ENCODE results near the gene SPEM2.

The SPEM2 gene

DNA sequence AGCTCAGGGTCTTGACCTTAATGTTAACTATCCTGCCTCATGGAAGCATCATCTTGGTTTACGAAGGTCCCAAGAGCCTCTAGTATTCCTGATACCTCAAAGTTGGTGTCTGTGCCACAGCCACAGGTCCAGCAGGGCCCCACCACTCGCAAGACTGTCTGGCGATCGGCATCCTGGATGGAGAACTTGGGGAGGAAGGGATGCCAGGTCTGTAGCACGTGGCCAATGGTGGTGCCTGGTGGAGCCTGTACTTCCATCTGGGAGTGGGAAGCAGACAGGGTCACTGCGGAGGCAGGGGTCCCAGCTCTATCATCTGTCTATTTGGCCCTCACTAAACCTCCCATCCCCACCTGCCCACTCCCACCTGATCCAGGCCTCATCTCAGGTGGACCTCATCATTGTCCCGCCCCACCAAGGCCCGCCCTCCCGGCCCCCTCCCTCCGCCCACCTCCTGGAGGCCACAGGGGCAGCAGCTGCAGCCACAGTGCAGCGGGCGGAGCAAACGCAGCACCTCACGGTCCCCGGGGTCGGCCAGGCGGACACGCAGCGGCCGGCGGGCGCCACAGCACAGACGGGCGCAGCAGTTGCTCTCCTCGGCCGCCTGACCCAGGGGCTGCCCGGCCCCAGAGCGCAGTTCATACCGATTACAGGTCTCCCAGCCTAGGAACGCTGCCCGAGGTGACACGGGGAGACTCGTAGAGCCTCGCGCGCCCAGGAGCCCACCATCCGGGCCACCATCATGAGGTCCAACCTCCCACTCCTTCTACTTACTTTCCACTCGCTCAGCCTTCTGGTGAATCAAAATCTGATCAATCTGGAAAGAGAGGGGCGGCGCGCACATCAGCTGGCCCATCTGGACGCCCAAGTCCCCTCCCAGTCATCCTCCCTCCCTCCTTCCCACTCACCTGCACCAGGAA lies 32.5 kb upstream of the SPEM2 start:
- Histone ChIP-seq H3K27me3 (ENCODE audit: control insufficient read depth, insufficient read depth, low read length) (no peaks in the 10 kb centered on the region), H3K4me3 (ENCODE audit: low read length) (no peak overlapping the region)

DNA sequence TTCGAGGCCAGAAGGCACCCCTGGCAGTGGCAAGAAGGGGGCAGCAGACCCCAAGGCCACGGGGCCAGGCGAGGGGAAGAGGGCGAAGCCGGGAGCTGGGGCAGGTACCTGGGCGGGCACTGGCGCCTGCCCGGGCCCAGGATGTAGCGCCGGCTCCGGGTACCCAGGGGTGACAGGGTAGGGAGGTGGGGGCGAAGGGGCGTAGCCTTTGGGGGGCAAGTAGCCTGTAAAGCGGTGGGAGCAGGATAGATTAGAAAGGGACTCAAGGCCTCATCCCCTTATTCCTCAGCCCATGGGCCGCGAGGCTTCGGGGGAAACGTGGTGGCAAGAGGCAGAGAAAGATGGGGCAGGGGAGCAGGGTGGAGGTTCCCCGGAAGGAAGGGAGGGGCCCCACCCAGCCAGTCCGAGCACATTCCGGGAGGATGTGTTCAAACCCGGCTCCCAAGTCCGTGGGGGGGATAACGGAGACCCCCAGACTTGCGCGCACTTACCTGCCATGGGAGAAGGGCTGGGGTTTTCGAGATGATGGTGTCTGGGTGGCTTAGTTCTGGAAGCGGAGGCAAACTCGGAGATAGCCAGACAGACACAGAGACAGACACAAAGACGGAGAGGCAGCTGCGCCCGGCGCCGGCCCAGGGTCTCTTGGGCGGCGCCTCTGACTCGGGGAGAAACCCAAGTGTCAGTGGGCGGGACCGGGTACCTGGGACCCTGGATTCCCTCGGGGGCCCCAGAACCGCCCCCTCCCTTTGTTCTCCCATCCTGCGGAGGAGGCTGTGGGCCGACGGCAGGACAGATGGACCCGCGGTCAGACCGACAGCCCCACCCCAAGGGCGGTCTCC lies 31.6 kb upstream of the SPEM2 start:
- no peaks in the 10 kb centered on the region for H3K27me3 ChIP-seq (ENCODE audit: control insufficient read depth, insufficient read depth, low read length)
- H3K4me3 ChIP-seq (ENCODE audit: low read length): peak overlapping the region; percentile 77
- H3K9ac ChIP-seq (ENCODE audit: low read length): peak overlapping the region; percentile 64
- H3K4me1 ChIP-seq (ENCODE audit: control insufficient read depth, insufficient read depth, low read length): peaks cover 12% of the 10 kb centered on the region
- H3K9me3 ChIP-seq (ENCODE audit: control insufficient read depth, low read length): no peaks in the 10 kb centered on the region
- H3K36me3 ChIP-seq (ENCODE audit: control insufficient read depth, insufficient read depth, low read length): peaks cover 8% of the 10 kb centered on the region

More for the DNA sequence above, 32.5 kb upstream of the SPEM2 start:
- Histone ChIP-seq H3K9me3 (ENCODE audit: control insufficient read depth, low read length) (no peaks in the 10 kb centered on the region), H3K36me3 (ENCODE audit: control insufficient read depth, insufficient read depth, low read length) (peaks cover 11% of the 10 kb centered on the region), H3K9ac (ENCODE audit: low read length) (peak overlapping the region; percentile 64), H3K4me1 (ENCODE audit: control insufficient read depth, insufficient read depth, low read length) (peaks cover 12% of the 10 kb centered on the region)

DNA sequence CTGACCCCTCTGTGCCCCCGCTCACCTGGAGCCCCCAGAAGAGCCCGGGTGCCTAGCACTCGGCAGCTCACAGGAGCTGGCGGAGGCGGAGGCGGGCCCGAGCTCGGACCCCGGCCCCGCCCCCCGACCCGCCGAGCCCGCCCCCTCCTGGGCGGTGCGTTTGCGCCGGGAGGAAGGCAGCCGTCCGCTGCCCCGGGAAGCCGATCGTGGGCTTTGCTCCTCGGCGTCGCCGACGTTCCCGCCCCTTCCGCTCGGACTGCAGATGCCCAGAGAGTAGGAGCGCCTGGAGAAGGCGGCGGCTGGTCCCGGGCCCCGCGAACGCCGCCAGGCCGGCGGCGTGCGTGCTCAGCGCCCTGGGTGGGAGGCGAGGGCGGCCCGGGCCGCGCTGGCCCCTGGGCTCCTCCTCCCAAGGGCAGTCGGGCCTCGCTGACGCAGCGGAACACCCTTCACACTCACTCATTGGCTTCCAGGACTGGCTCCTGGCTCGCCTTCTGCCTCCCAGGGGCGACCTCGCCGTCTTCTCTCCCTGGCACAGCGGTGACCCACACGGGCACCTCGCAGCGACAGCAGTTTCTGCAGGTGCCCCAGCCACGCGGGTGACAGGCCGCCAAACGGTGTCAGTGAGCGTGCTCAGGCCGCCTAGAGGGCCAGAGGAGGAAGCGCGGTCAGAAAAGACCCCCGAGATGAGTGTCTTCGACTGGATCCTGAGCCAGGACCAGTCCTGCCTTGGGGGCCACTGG lies 30.8 kb upstream of the SPEM2 start, which contains the start of gene PLSCR3:
TSS of gene PLSCR3 (minus strand) at position 74 of the 740 bp plus-strand sequence. CDS start 415 bp downstream, outside the sequence.
- no peaks in the 10 kb centered on the region for H3K9me3 ChIP-seq (ENCODE audit: control insufficient read depth, low read length)
- H3K27me3 ChIP-seq (ENCODE audit: control insufficient read depth, insufficient read depth, low read length): no peaks in the 10 kb centered on the region
- H3K9ac ChIP-seq (ENCODE audit: low read length): peak within 1 kb of the TSS; percentile 64
- peak within 1 kb of the TSS; percentile 77 for H3K4me3 ChIP-seq (ENCODE audit: low read length)
- H3K4me1 ChIP-seq (ENCODE audit: control insufficient read depth, insufficient read depth, low read length): peaks cover 12% of the 10 kb centered on the region
- no peaks in the 10 kb centered on the region for H3K36me3 ChIP-seq (ENCODE audit: control insufficient read depth, insufficient read depth, low read length)

DNA sequence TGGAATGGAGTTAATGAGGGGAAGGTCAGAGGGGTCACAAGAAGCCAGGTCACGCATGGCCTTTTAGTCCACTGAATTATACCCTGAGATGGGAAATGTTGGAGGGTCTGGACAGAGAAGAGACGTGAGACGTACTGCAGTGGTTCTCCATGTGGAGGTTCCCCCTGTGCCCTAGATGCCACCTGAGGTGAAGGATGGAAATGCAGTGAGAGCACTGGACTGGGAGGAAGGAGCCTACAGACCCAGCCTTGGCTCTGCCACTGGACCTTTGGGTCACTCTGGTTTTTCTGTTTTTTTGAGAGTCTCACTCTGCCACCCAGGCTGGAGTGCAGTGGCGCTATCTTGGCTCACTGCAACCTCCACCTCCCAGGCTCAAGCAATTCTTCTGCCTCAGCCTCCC lies 29.3 kb upstream of the SPEM2 start:
- no peak overlapping the region for H3K4me3 ChIP-seq (ENCODE audit: low read length)
- peaks cover 12% of the 10 kb centered on the region for H3K4me1 ChIP-seq (ENCODE audit: control insufficient read depth, insufficient read depth, low read length)
- no peaks in the 10 kb centered on the region for H3K9me3 ChIP-seq (ENCODE audit: control insufficient read depth, low read length)
- H3K27me3 ChIP-seq (ENCODE audit: control insufficient read depth, insufficient read depth, low read length): no peaks in the 10 kb centered on the region
- no peak overlapping the region for H3K9ac ChIP-seq (ENCODE audit: low read length)
- no peaks in the 10 kb centered on the region for H3K36me3 ChIP-seq (ENCODE audit: control insufficient read depth, insufficient read depth, low read length)

DNA sequence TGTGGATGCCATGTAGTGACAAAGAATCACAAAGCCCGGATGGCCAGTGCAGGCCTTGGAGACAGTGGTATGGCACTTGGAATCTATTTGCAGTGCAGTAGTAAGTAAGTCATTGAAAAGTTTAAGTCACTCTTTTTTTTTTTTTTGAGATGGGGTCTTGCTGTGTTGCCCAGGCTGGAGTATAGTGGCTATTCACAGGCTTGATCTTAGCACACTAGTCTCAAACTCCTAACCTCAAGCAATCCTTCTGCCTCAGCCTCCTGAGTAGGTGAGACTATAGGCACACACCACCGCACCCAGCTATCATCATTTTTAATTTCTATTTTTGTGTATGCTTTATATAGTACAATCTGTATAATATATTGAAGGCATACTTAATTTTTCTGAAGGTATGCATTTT lies 26.8 kb upstream of the SPEM2 start:
- H3K4me1 ChIP-seq (ENCODE audit: control insufficient read depth, insufficient read depth, low read length): peaks cover 17% of the 10 kb centered on the region
- no peaks in the 10 kb centered on the region for H3K27me3 ChIP-seq (ENCODE audit: control insufficient read depth, insufficient read depth, low read length)
- no peak overlapping the region for H3K4me3 ChIP-seq (ENCODE audit: low read length)
- H3K9me3 ChIP-seq (ENCODE audit: control insufficient read depth, low read length): no peaks in the 10 kb centered on the region
- no peaks in the 10 kb centered on the region for H3K36me3 ChIP-seq (ENCODE audit: control insufficient read depth, insufficient read depth, low read length)
- no peak overlapping the region for H3K9ac ChIP-seq (ENCODE audit: low read length)

DNA sequence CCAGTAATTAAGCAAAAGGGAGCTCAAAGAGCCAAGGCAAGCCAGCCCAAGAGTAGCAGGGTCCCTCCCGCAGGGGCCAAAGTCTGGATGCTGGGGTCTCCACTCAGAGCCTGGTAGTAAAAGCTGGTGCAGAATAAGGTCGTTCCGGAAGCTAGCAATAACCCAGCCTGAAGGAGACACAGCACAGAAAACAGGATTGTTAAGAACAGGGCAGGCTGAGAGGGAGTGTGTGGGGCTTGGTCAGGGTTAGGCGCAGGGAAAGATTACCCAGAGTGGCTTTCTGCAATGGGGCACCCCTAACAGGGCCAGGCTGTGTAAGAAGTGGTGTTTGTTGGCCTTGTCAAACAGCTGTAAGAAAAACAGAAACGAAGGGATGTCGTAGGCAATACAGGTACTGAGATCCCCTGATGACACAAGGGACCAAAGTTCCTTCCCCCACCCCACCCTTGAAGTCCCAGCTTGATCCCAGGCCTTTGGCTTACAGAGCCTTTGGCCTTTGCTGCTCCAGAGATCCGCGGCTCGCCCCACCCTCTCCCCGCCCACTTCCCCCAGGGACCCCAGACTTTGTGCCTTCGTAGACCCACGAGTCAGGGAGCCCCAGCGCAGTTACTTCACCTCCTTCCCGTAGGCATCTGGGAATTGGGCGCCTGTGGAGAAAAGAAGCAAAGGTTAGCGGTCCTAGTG lies 22.2 kb upstream of the SPEM2 start:
- H3K9ac ChIP-seq (ENCODE audit: low read length): peak overlapping the region; percentile 70
- H3K4me1 ChIP-seq (ENCODE audit: control insufficient read depth, insufficient read depth, low read length): peaks cover 8% of the 10 kb centered on the region
- no peaks in the 10 kb centered on the region for H3K36me3 ChIP-seq (ENCODE audit: control insufficient read depth, insufficient read depth, low read length)
- H3K4me3 ChIP-seq (ENCODE audit: low read length): peak overlapping the region; percentile 10
- H3K9me3 ChIP-seq (ENCODE audit: control insufficient read depth, low read length): no peaks in the 10 kb centered on the region
- peaks cover 23% of the 10 kb centered on the region for H3K27me3 ChIP-seq (ENCODE audit: control insufficient read depth, insufficient read depth, low read length)

DNA sequence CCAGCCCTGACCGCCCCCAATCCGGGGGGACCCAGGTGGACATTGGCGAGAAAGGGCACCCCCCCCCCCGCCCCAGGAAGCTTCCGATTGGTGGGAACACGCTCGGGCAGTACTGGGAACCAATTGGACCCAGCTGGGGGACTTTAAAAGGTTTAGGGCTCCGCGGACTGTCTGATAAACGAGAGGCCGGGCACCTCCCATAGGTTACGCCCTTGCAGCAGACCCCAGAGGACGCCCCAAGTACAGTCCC lies 21.8 kb upstream of the SPEM2 start:
- H3K9me3 ChIP-seq (ENCODE audit: control insufficient read depth, low read length): no peaks in the 10 kb centered on the region
- peaks cover 23% of the 10 kb centered on the region for H3K27me3 ChIP-seq (ENCODE audit: control insufficient read depth, insufficient read depth, low read length)
- peak overlapping the region; percentile 10 for H3K4me3 ChIP-seq (ENCODE audit: low read length)
- H3K9ac ChIP-seq (ENCODE audit: low read length): peak overlapping the region; percentile 70
- no peaks in the 10 kb centered on the region for H3K36me3 ChIP-seq (ENCODE audit: control insufficient read depth, insufficient read depth, low read length)
- H3K4me1 ChIP-seq (ENCODE audit: control insufficient read depth, insufficient read depth, low read length): peaks cover 8% of the 10 kb centered on the region

DNA sequence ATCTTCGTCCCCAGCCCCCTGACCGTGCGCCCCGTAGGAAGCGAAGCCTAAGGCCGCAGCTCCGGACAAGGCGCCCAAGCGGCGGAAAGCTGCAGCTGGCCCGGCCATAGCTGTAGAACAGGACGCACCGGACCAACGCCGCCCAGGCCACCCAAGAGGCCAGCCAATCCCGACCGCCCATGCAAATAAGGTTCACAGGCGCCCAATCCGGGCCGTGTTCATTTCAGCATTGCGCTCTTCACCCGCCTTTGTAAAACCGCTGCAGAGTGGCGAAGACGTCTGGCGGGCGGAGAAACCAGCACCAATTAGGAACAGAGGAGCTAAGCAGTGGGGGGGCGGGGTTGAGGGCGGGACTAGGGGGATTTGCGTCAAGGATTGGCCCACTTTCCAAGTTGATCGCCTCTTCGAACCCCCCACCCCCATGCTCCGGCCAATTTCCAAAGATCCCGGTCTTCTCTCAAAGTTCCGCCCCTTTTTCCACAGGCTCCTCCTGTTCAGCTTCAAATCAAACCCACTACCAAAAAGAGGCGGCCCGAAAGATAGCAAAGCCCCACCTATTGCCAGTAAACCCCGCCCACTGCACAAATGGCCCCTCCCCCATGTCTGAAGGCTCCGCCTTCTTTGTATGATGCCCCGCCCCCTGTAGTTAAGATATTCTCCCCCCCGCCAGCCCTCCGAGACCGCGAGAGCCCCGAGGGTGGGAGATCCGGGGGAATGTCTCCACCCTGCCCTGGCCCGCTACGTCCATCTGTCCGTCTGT lies 21.3 kb upstream of the SPEM2 start, which contains the start of gene TMEM256:
TSS of gene TMEM256 (minus strand) at position 121 of the 760 bp plus-strand sequence. CDS start at position 108, 13 bp downstream.
- H3K4me1 ChIP-seq (ENCODE audit: control insufficient read depth, insufficient read depth, low read length): peaks cover 8% of the 10 kb centered on the region
- no peaks in the 10 kb centered on the region for H3K36me3 ChIP-seq (ENCODE audit: control insufficient read depth, insufficient read depth, low read length)
- peak within 1 kb of the TSS; percentile 28 for H3K4me3 ChIP-seq (ENCODE audit: low read length)
- peak within 1 kb of the TSS; percentile 70 for H3K9ac ChIP-seq (ENCODE audit: low read length)
- no peaks in the 10 kb centered on the region for H3K9me3 ChIP-seq (ENCODE audit: control insufficient read depth, low read length)
- H3K27me3 ChIP-seq (ENCODE audit: control insufficient read depth, insufficient read depth, low read length): peaks cover 23% of the 10 kb centered on the region

DNA sequence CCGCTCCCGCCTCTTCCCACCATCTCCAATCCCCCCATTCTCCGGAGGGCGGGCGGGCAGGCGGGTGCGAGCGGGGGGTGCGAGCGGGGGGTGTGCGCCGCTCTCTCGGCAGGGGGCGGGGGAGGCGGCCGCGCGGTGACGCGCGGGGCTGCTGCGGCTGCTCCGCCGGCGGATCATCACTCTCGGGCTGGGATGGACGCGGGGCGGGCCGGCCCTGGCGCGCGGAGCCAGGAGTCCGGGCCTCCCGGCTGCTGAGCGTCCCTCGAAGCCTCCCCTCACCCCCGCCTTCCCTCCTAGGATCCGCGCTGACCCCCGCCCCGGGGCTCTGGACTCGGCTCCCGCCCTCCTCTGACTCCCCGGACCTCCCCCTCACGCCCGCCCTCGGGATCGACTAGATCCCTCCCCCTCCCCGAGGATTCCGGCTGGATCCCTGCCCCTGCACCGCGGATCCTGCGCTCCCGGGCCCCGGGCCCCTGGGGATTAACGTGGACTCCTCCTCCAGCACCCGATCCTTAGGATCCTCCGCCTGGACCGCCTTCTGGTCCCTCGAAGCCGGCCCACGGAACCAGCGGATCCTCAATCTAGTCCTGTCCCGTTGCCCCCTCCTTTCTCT lies 20.6 kb upstream of the SPEM2 start:
- Histone ChIP-seq H3K9ac (ENCODE audit: low read length) (peak overlapping the region; percentile 57), H3K4me3 (ENCODE audit: low read length) (peak overlapping the region; percentile 28), H3K36me3 (ENCODE audit: control insufficient read depth, insufficient read depth, low read length) (no peaks in the 10 kb centered on the region), H3K9me3 (ENCODE audit: control insufficient read depth, low read length) (no peaks in the 10 kb centered on the region), H3K4me1 (ENCODE audit: control insufficient read depth, insufficient read depth, low read length) (peaks cover 8% of the 10 kb centered on the region), H3K27me3 (ENCODE audit: control insufficient read depth, insufficient read depth, low read length) (peaks cover 23% of the 10 kb centered on the region)

DNA sequence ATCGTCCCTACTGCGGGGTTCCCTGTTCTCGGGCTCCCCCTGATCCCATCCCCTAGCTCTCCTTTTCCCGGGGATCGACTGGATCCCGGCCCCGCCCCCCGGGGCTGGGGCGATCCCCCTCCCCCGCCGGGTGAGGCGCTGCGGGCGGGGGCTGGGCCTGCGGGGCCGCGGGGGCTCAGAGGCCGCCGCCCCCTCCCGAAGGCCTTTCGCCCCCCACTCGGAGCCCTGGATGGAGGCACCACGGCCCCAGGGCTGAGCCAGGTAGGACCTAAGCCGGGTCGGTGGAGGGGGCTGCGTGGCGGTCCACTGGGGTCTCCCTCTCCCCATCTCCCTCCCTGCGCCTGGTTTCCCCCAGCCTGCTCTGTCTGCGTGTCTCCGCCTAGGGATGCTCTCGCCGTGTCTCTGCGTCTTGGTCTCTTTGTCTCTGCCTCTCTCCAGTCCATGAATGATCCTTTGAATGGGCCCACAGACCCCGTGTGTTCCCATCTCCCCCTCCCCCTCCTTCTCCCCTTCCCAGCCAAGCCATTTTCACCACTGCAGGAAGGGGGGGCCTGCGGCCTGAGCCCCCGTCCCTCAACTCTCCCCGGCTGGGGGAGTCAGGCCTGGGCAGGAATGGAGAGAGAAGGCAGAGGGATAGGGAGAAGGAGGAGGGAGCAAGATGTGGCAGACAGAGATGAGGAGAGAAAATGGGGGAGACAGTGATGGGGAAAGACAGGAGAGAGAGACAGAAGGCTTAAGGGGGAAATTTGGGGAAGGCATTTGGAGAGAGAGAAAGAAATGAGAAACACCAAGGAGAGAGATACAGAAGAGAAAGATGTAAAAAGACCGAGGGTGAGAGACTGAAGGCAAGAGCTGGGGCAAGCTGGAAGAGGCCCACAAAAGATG lies 19.8 kb upstream of the SPEM2 start:
- H3K27me3 ChIP-seq (ENCODE audit: control insufficient read depth, insufficient read depth, low read length): peaks cover 23% of the 10 kb centered on the region
- H3K36me3 ChIP-seq (ENCODE audit: control insufficient read depth, insufficient read depth, low read length): no peaks in the 10 kb centered on the region
- peak overlapping the region; percentile 57 for H3K9ac ChIP-seq (ENCODE audit: low read length)
- H3K9me3 ChIP-seq (ENCODE audit: control insufficient read depth, low read length): no peaks in the 10 kb centered on the region
- H3K4me1 ChIP-seq (ENCODE audit: control insufficient read depth, insufficient read depth, low read length): peaks cover 8% of the 10 kb centered on the region
- H3K4me3 ChIP-seq (ENCODE audit: low read length): no peak overlapping the region
